Activated naive CD8-positive, alpha-beta T cell treated with anti-CD3 and anti-CD28 coated beads, Interleukin-2, amount 50 U/mL, for 16 hours (primary cell): Measurements from ENCODE around the gene TRMO.
A peak's percentile ranks its signal among the peaks of the same experiment; 100 is the strongest.
"Not testable (repeated sequence)": the region's sequence is repeated elsewhere in the genome, so short reads cannot be mapped to it uniquely, and the experiment has no call there.

Experiments
- DNase-seq: peaks from one replicate; pipeline ENCODE4 v3.0.0-alpha.2; 2020; ENCODE audit warnings: low read depth, low spot score

Gene TRMO, protein sequence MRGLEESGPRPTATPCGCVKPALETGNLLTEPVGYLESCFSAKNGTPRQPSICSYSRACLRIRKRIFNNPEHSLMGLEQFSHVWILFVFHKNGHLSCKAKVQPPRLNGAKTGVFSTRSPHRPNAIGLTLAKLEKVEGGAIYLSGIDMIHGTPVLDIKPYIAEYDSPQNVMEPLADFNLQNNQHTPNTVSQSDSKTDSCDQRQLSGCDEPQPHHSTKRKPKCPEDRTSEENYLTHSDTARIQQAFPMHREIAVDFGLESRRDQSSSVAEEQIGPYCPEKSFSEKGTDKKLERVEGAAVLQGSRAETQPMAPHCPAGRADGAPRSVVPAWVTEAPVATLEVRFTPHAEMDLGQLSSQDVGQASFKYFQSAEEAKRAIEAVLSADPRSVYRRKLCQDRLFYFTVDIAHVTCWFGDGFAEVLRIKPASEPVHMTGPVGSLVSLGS

DNA sequence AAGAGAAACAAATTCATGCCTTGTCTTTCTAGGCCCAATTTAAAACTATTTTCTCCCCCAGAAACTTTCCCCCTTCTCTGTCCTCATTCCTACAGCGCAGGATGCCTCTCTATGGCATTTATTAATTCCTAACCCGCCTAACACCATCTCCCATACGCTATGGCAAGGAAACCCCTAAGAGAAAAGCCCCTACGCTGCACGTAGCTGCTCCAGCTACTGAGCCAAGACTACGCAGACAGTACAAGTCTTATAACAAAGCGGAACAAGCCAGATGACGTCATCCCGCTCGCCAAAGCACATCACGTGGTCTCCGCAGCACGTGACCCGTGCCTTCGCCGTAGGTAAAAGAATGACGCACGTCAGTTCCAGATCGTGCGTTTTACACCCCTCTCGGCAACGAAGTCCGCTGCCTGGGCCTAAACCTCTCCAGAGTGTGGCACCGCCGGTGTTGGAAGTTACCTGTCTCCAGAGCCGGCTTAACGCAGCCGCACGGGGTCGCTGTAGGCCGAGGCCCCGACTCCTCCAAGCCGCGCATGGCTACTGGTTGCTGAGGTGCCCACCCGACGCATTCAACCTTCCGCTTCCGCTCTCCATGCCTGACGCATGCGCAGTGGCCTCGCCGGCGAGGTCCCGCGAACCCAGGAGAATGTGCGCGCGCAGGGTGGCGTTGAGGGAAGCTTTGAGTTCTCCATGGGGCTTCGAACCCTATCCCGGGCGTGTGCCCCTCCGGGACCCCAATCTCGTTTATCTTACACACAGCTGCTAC lies at the start of gene TRMO:
TRMO (minus strand) TSS at position 542 of the 766 bp plus-strand sequence; CDS start at position 535, 7 bp downstream.
- DNase-seq = peak; percentile 93

DNA sequence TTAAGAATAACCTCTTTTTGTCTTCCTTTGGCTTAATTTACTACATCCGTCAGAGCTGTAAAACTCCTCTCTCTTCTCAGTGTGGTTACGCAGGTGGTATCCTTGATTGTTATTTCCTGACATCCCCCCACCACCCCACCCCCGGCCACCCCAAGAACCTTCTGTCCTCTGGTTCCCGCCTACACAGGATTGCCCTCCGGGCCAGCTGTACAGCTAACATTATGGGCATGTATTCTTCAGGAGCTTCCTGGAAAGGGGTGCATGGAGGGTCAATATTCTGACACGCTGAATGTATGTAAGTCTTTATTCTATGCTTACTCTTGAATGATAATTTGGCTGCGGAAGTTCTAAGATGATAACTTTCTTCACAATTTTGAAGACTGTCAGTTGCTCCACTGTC lies 47.9 kb upstream of the TRMO start:
- no peak for DNase-seq

DNA sequence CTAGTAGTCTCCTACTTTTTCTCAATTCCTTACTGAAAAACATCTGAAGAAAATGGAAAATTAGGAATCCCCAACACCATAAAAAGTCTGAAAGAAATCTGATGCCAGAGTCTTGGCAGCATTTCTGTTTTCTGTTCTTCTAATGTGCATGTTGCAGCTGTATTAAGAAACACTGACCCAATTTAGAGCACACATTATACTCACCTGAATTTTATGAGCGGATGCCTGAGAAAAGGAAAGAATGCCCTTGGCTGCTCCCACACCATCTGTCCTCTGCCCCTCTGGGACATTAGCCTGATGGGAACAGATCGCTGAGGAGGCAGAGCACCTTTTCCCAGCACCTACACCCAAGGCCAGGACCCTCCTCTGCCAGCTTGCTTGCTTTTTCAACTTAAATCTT lies 46.7 kb upstream of the TRMO start:
- no peak for DNase-seq

DNA sequence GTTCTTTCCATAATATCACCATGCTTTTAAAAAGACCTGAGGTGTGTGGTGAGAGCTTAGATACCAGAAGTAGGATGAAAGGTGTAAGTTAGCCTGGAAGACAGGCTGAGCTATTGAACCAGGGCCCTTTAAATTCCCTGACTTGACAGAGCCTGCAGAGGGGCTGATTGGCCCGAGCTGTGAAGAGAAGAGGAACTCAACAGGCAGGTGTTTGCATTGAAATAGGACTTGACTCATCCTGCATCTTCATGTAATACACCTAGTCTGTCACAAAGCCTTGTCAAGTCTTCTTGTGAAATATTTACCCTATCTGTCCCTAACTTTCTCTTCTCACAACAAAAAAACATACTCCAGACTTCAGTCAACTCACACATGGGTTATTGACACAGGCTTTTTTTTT lies 44.2 kb upstream of the TRMO start:
- DNase-seq = no peak

DNA sequence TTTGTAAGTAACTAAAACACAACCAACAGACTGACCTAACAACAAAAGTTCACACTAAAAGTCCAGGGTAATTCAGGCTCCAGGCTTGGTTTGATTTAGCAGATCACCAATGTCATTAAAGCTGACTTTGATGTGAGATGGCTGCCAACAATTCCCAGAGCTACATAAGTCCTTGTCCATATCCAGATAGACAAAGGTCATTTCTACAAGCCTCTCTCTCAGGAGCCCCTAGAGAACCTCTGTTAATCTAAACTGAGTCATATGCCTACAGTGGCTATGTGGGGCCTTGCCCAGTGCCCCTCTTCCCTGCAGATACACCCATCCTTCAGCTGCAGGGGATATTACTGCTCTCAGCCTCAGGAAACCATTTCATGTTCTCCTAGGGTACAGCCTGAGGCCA lies 42.6 kb upstream of the TRMO start:
- no peak for DNase-seq

DNA sequence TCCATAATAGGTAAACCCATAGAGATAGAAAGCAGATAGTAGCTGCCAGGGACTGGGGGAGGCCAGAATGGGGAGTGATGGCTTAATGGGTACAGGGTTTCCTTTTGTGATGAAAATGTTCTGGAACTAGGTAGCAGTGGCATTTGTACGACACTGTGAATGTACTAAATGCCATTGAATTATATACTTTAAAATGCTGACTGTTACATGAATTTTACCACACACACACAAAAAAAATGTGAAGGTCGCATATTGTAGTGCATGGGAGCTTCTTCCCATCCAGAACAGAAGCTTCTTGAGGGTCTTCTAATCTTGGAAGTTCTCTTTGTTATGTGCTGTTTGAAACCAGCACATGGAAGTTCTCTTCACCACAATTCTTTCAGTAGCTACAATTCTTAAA lies 40.9 kb upstream of the TRMO start:
- DNase-seq = no peak

DNA sequence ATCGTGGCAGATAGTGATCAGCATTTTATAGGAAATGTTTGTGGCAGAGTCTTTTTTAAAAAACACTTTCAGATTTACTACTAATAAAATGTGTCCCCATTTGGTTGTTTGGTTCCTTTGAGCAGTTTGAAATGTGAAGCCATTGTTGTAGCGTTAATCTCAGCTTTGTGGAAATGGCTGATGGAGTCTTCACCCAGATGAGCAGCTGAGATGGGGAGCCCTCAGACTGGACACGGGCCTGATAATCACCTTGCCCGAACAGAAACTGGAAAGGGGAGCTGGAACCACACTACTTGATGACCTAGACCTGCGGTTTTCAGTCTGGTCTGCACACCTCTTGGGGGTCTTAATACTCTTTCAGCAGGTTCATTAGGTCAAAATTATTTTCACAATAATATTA lies 40.3 kb upstream of the TRMO start:
- no peak for DNase-seq

DNA sequence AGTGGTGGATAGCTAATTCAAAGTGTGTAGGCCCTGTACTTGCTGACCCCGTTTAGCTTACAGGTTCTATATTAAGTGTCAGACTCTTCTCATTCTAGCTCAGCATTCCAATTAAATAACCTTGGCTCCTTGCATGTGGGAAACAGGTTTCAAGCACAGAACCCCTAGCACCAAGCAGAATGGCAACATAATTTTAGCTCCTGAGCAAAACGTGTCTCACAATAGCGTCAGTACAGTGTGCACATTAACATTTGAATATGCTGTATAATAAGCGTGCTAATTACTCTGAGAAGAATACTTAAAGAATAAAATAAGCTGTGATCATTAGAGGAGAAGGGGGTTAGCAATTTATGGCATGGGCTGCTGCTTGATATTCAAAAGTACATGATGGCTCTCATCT lies 39.8 kb upstream of the TRMO start:
- no peak for DNase-seq

DNA sequence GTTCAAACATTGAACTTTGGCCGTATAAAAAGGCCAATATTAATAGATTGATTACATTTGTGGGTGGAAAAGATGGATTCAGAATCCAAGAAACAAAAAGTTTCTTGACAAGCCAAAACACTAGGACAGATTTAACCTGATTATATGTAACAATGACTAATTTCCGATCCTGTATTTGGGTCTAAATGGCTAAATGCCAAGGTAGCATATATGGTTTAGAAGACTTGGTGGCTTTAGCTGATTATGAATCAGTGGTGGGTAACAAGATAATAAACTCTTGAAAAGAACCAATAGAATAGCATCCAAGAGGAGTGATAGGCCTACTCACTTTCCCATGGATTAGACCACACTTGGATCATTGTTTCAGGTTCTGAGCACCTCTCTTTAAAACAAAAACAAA lies 39.1 kb upstream of the TRMO start:
- DNase-seq = no peak

DNA sequence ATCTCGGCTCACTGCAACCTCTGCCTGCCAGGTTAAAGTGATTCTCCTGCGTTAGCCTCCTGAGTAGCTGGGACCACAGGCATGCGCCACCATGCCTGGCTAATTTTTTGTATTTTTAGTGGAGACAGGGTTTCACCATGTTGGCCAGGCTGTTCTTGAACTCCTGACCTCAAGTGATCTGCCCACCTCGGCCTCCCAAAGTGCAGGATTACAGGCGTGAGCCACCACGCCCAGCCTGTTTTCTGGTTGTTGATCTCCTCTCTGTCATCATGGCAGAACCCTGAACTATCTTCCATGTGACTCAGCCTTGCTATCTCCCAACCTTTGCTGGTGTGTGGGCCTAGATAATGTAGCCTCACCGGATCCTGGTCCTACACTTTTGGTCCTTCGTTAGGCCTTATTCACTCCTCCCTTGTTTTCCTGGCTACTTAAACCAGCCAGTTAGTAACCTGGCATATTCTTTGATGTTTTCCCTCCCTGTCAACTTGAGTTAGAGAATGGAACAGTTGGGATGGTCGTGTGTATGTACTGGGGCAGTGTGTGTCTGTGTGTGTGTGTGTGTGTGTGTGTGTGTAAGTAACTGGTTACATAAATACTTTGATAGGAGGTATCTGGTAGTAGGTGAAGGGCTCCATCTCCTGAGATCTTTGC lies 38.5 kb upstream of the TRMO start:
- not testable (repeated sequence) for DNase-seq

DNA sequence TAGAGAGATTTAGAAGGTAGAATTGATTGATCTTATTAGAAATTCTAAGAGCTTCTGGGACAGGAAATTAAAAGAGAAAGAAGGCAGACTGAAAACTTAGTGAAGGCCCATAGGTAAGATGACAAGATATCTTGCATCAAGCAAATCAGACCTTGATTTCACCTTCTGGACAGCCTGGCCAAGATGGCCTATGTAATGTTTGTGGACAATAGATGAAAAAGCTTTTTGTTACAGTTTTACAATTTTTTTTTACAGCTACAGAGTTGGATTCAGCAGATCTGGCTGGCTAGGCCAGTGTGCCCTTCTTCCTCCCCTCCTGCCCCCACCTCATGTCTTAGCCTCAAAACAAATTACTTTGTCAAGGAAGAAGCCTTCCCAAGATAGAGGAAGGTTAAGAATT lies 37.3 kb upstream of the TRMO start:
- no peak for DNase-seq

DNA sequence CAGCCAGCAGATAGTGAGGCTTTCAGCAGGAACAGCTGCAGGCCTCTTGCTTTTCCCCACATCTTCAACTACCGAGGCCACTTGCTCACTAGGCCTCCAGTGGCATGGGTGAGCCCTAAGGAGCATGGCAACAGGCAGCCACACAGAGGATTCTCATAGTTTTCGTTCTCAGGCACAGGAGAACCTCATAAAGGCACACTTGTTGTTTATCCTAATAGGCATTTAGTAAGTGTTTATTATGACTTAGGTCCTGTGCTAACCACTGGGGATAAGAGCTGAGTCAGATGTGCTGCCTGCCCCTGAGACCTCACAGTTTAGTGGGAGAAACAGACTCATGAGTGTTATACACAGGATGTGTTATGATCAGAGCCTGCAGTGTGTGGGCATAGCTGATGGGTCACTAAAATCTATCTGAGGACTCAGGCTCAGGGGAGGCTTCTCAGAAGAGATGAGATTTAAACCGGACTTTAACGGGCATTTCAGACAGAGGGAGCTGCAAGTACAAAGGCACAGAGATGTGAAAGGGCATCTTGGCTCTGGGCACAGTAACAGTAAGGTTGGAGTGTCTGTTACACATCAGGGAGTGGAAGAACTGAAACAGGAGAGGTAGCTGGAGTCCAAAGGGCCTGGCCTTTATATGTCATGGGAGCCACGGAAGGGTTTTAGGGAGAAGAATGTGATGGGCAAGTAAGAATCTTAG lies 36.7 kb upstream of the TRMO start:
- no peak for DNase-seq

DNA sequence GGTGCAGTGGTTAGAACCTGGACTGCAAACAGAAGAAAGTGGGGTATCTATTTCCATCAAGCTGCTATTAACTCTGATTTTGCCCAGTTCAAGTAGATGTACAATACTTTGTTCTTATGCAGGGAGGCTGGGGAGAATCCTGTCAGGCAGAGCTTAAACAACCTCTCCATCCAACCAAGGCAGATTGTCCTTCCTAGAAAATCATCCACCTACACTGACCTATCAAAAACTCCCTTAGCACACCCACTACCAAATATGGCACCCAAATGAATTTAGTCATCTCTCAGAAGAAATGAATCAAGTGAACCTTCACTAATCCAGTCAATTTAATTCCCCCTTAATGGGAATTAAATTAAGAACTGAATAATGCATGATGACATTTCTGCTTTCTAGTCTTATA lies 34.0 kb upstream of the TRMO start:
- DNase-seq = no peak

DNA sequence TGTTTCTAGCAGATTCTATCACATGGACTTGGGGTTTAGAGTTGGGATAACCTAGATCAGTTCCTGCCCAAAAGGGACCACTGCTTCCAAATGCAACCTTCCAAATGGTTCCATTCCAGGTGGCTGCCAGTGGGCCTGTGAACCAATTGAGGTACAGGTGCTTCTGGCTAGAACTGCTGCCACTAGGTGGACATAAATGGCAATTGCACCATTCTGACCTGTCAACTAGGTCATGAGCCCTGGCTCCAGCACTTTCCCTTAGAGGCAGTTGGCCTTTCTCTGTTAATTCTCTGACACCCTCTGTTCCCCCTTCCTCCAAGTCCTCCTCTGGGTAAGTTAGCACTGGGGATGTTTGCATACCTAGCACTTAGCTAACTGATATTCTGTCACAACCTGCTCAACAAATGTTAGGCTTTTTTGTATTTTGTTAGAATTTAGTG lies 32.3 kb upstream of the TRMO start:
- DNase-seq = peak; percentile 19

DNA sequence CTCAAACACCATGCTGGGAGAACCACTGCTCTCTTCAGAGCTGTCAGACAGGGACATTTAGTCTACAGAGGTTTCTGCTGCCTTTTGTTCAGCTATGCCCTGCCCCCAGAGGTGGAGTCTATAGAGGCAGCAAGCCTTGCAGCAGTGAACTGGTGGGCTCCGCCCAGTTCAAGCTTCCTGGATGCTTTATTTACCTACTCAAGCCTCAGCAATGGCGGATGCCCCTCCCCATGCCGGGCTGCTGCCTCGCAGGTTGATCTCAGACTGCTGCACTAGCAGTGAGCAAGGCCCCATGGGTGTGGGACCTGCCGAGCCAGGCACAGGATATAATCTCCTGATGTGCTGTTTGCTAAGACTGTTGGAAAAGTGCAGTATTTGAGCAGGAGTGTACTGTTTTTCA lies 28.6 kb upstream of the TRMO start:
- DNase-seq = not testable (repeated sequence)

DNA sequence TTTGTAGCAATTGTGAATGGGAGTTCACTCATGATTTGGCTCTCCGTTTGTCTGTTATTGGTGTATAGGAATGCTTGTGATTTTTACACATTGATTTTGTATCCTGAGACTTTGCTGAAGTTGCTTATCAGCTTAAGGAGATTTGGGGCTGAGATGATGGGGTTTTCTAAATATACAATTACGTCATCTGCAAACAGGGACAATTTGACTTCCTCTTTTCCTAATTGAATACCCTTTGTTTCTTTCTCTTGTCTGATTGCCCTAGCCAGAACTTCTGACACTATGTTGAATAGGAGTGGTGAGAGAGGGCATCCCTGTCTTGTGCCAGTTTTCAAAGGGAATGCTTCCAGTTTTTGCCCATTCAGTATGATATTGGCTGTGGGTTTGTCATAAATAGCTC lies 24.8 kb upstream of the TRMO start:
- DNase-seq = not testable (repeated sequence)

DNA sequence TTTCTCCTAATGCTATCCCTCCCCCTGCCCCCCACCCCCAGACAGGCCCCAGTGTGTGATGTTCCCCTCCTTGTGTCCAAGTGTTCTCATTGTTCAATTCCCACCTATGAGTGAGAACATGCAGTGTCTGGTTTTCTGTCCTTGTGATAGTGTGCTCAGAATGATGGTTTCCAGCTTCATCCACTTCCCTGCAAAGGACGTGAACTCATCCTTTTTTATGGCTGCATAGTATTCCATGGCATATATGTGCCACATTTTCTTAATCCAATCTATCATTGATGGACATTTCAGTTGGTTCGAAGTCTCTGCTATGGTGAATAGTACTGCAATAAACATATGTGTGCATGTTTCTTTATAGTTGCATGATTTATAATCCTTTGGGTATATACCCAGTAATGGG lies 23.2 kb upstream of the TRMO start:
- DNase-seq = not testable (repeated sequence)

DNA sequence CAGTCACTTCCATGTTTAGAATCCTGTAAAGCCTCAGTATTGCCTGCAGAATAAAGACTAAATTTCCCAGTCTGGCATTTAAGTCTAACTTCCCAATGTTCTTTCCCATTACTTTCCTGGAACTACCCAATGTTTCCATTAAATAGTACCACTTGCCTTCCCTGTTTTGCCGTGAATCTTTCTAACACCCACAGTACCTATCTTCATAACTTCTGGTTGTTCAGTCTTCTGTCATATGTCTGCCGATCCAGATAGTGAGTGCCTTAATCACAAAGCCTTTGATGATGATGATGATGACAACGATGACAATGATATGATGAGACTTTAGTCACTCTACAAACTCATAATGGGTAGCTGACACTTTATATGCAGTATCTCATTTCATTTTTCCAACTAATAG lies 22.3 kb upstream of the TRMO start:
- DNase-seq = no peak

DNA sequence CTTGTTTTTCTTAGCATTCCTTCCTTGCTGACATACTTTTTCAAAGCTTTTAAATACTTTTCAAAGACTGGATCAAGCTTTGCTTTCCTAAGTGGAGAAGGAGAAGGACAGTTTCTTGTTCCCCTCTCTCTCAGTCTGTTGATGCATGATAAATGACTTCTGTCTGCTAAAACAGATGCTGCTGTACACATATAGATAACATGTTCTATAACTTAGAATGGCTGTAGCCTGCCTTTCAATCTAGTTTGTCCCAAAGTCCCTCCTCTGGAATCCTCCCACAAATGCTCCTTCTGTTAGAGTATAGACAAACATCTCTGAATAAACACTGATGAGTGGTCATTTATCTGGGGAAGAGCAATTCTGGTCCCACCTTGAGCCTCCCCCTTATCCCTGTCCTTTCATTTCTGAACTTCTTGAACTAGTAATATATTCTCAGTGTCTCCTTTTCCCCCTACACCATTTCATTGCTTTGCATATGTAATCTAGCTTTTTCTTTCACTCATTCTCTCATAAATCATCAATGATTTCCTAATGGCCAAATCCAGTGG lies 21.1 kb upstream of the TRMO start:
- DNase-seq = no peak

DNA sequence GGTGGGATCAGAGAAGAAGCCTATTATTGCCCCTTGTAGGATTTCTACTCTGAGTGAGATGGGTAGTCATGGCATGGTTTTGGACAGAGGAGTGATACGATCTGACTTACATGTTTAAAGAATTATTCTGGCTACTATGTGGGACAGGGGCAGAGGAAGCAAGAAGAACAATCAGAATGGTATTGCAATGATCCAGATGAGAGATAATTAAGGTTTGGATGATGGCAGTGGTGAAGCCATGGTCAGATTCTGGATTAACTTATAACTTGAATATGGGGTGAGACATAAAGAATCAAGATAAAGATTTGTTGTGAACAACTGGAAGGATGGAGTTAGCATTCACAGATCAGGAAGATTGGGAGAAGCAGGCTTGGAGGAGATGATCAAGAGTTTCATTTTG lies 19.0 kb upstream of the TRMO start:
- no peak for DNase-seq

DNA sequence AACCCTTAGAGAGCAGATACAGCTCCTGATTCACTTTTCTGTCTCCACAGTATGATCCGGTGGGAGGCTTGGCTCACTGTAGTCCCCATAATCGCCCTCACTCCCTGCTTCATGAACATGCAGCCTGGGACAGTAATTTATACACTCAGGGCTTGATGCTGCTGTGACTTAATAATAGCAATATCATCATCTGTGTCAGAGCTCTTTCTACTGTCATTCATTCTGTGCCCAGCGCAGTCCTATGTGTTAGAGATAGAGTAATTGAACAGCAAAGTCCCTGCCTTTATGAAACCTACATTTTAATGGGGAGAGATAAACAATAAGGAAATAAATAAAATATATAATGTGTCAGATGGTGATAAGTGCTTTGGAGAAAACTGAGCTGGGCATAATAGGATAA lies 18.4 kb upstream of the TRMO start:
- no peak for DNase-seq

DNA sequence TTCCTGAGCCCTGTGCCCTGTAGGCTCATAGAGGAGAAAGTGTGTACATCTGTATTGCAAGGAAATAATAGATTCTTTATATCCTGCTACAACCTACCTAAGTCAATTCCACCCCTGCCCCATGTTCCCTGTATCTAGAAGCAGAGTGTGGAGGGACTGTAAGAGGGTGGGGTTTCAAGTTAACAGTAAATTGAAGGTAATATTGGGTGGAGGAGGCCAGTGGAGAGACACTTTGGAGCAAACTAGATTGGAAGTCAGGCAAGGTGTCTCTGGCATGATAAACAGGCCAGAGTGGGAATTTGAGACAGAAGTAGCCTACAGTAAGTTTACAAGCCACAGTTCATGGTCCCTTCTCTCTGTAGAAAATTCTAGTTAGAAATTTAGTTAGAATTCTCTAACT lies 17.9 kb upstream of the TRMO start:
- DNase-seq = no peak
